Suppressor macrophage (primary cell): ENCODE measurements around the gene HLX.
A peak's percentile ranks its signal among the peaks of the same experiment; 100 is the strongest.

ENCODE experiments used
- DNase-seq, 4 experiments: peaks; one replicate each; pipeline ENCODE4 v3.0.0-alpha.2; 2020 to 2022

HLX gene

DNA sequence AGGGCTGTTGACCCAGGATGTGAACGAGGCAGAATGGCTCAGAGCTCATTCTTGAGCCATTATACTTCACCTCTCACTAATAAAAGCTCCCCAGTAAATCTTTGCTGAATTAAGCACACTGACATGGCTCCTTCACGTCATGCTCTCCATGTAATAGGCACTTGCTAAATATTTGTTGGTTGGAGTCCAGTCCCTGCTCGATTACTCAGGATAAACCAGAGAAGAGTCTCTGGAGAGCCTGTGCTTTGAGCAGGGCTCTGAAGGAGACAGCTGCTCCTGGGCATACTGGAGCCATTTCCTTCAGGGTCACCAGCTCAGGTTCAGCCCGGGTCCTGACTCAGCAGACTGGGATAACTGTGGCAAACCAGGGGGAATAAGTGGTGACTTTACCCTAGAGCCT is 46.9 kb downstream of the HLX start:
- DNase-seq: no peak

DNA sequence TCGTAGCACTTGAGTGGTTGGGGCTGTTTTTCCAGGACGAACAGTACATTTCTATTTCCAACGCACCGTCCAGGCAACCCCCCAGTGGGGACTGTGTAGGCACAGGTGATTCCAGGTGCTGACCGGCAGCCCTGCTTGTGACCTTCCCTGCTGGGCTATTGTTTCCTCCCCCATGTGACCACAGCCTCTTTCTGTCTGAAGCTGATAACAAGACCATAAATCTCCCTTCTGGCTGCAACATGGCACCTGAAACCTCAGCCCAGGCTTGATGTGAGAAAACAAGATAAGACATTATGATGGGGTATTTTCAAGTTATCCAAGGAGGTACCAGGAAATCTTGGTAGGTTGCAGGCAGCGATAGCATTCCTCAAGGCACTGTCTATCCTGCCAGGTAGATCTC is 48.2 kb downstream of the HLX start:
- no peak for DNase-seq

DNA sequence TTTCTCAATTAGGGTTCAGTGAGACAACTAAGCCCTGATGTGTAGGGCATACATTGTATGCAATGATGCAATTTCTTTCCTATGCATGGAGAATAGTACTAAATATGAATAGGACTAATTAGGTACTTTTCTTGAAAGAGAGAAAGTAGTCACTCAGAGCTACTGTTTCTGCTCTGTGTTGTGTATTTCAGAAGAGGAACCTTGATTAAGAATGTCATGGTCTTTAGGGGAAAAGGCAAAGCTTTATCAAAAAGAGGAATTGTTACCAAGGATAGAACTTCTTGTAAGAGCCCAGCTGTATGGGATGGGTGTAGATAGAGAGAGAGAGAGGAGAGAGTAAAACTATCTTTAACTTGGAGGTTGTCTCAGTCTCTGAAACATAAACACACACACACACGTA is 49.1 kb downstream of the HLX start:
- peak; percentile 15 to 73 (median 47) for DNase-seq

DNA sequence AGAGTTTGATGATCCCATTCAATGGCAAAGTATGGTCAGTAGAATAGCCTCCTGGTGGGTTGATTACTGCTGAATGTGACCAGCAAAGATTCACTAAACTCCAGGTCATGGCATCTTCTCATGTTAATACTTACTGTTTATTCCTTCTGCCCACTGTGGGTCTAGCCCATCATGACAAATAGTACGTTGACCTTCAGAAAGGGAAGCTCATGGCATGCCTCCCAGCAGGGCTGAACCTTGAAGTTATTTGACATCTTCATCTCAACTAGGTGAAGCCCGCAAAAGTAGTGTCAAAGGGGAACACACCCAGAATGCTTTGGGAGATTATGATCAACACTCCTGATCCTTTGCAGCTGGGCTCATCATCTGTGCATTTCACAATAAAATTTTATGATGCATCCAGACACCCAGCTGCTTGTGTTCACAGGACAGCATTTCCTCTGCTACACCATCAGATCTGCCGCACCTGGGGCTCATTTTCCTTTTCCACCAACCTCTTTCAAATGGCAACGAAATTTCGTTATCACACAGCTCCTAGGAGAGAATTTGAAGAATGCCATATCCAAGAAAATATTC is 49.6 kb downstream of the HLX start:
- peak; percentile 4 to 31 (median 13) for DNase-seq

DNA sequence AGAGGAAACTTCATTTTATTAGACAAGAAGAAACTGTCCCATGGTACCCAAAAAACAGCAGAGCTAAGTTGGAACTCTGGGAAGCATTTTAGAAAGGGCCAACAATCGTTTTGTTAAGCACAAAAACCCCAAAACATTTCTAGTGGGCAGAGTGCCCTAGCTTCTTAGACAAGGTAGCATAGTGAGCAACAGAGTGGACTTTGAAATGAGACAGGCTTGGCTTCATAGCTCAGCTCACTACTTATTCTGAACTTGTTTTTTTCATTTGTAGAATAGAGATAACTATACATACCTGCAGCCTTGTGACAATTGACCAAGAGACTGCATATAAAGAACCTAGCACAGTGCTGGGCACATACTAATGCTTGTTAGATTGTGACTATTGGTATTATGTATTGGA is 50.1 kb downstream of the HLX start:
- no peak for DNase-seq
